Transverse colon (tissue), 4 donors: ENCODE results near the gene HECW1. TPM values are rescaled to one million over a fixed set of nuclear protein-coding genes. Genes with fewer than 3 reads are reported as not detected.

Source experiments
- DNase-seq: peaks from one replicate; pipeline ENCODE4 v3.0.0-alpha.2; 2019
- H3K27ac ChIP-seq, 4 donors: fragments of 200-600 bp; sonication (generic); 2 replicates each; pipeline ENCODE4 v1.5.1; 2016 to 2018; ENCODE audit warnings: inconsistent platforms in 4 of 4
- H3K27me3 ChIP-seq: fragments of 200-600 bp; sonication (generic); 2 replicates; pipeline ENCODE4 v1.5.1; 2017; ENCODE audit warnings: inconsistent platforms
- H3K36me3 ChIP-seq, 4 donors: fragments of 200-600 bp; sonication (generic); 2 replicates each; pipeline ENCODE4 v1.5.1; 2017 to 2019; ENCODE audit warnings: inconsistent platforms in 4 of 4
- H3K4me1 ChIP-seq, 4 donors: fragments of 200-600 bp; sonication (generic); 2 replicates each; pipeline ENCODE4 v1.5.1; 2017 to 2020; ENCODE audit warnings: inconsistent platforms in 4 of 4
- H3K4me3 ChIP-seq, 4 donors: fragments of 200-600 bp; sonication (generic); 1 replicate in 1 of 4; 2 replicates in 3 of 4; pipeline versions ENCODE4 v1.5.1 to v1.6.1; 2017 to 2019; ENCODE audit warnings: inconsistent platforms in 4 of 4
- H3K9me3 ChIP-seq, 2 donors: fragments of 200-600 bp; sonication (generic); 2 replicates each; pipeline ENCODE4 v1.5.1; 2017 to 2019; ENCODE audit warnings: inconsistent platforms in 2 of 2
- CTCF ChIP-seq, 5 experiments: fragments of 200-600 bp in 3 of 5; fragments of 450-650 bp in 2 of 5; sonication (generic) in 3 of 5; IDR thresholded peaks; 1 replicate in 2 of 5; 2 replicates in 3 of 5; pipeline ENCODE4 v1.5.1; 2016 to 2017; ENCODE audit warnings: antibody characterized with exemption in 5 of 5, inconsistent platforms in 3 of 5, mild to moderate bottlenecking in 2 of 5, moderate library complexity in 1 of 5
- EP300 ChIP-seq: sonication (generic); formaldehyde crosslinking; IDR thresholded peaks from one replicate; pipeline ENCODE4 v1.6.1; 2017; ENCODE audit warnings: antibody characterized with exemption, low read depth
- POLR2A ChIP-seq: fragments of 450-650 bp; IDR thresholded peaks from one replicate; pipeline ENCODE4 v1.6.1; 2016; ENCODE audit warnings: antibody characterized with exemption, mild to moderate bottlenecking, moderate library complexity
- POLR2AphosphoS5 ChIP-seq, 3 donors: sonication (generic); formaldehyde crosslinking; IDR thresholded peaks; one replicate each; pipeline ENCODE4 v1.6.1; 2016; ENCODE audit warnings: antibody characterized with exemption in 3 of 3
- WGBS, 2 donors: methylation state at CpG; one replicate each; pipeline ENCODE4 v1.1.5; 2018; ENCODE audit warnings: low coverage in 1 of 2; 5-methylcytosine and 5-hydroxymethylcytosine counted together
- in situ Hi-C, 4 donors: fragments of 200-750 bp; cut with MboI; loops; one replicate each; pipeline versions ENCODE4 v1.15.0 to v1.15.1; 2017; ENCODE audit warnings: low sequenced_read_pairs in 3 of 4, low pct_ligation_motif_present in 1 of 4, low pct_unique_long_range_greater_than_20kb in 1 of 4
- intact Hi-C: fragments of 100-400 bp; cut with DNase I; formaldehyde crosslinking; loops from one replicate; pipeline ENCODE4 v1.15.1; 2023; ENCODE audit warnings: low total_unique reads
- total RNA-seq, 4 donors: library from RNA; depleted of rRNA; stranded (reverse); fragments of >200 nt; gene quantifications; one replicate each; pipeline ENCODE4 v1.1.0, GENCODE V29; 2016

HECW1 gene
- total RNA-seq, 4 donors from 2014 or later: 1.1 to 1.4 TPM; not detected in 2

DNA sequence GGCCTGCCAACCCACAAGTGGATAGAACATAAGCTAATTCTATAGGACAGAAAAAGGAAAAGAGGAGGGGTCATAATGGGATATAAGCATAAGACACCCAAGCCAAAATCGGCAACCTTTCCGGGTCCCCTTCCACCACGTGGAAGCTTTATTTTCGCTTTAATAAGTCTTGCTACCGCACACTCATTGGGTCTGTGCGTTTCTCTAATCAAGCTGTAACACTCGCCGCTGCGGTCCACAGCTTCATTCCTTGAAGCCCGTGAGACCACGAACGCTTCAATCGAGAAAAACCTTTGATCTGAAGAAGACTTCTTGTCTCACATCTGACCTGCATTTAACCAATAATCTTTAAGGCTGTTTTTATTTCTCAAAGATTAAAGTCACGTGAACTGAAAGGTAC, 35.8 kb upstream of the HECW1 start:
- TF ChIP-seq POLR2AphosphoS5 (IDR thresholded peaks at IDR 0.05) (no peak), CTCF (IDR thresholded peaks at IDR 0.05) (no peak), POLR2A (no peak), EP300 (no peak)
- Histone ChIP-seq H3K36me3 (no peaks in the 10 kb centered on the region), H3K27me3 (no peaks in the 10 kb centered on the region), H3K4me1 (no peaks in the 10 kb centered on the region), H3K27ac (no peak overlapping the region), H3K4me3 (no peak overlapping the region), H3K9me3 (no peaks in the 10 kb centered on the region)
- no peak for DNase-seq
- WGBS, 2 donors: 89% methylated on average over 14 of the region's 14 CpGs
- intact Hi-C loops (no loop called here), in situ Hi-C loops (no loop called here)

DNA sequence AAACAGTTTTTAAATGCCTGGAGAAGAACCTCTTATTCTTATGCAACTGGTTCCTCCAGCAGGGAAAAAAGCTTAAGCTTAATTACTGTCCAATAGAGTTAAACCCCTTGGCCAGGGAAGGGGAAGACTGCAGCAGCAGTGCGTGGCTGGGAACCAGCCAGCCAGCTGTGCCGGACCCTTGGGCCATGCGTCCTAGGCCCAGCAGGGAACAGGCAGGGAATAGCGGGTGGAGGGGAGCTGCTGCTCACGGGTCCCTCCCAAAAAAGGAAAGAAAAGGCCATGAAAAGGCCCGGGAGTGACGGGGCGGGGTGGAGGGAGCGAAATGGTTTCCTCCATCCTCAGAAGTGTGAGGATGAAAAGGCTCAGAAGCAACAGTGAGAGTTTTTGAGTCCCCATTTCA, 35.2 kb upstream of the HECW1 start:
- in situ Hi-C loops (no loop called here), intact Hi-C loops (no loop called here)
- H3K4me3 ChIP-seq: no peak overlapping the region
- 40 to 85% methylated on average over 1 to 9 of the region's 9 CpGs for WGBS, 2 donors
- H3K36me3 ChIP-seq: no peaks in the 10 kb centered on the region
- H3K9me3 ChIP-seq: no peaks in the 10 kb centered on the region
- no peak overlapping the region for H3K27ac ChIP-seq
- no peaks in the 10 kb centered on the region for H3K4me1 ChIP-seq
- H3K27me3 ChIP-seq: no peaks in the 10 kb centered on the region
- DNase-seq: no peak
- no peak for TF ChIP-seq POLR2AphosphoS5 (IDR thresholded peaks at IDR 0.05)
- TF ChIP-seq EP300: no peak

GRCh38 chr7:43077732-43078391, 34.6 kb upstream of the HECW1 start:
- Histone ChIP-seq H3K4me1 (no peaks in the 10 kb centered on the region), H3K4me3 (no peak overlapping the region), H3K9me3 (no peaks in the 10 kb centered on the region), H3K27ac (no peak overlapping the region), H3K36me3 (no peaks in the 10 kb centered on the region), H3K27me3 (no peaks in the 10 kb centered on the region)
- in situ Hi-C loops: no loop called here
- no peak for DNase-seq
- intact Hi-C loops: no loop called here
- WGBS, 2 donors: 43 to 47% methylated on average over 2 to 7 of the region's 7 CpGs
- TF ChIP-seq EP300 (no peak), POLR2A (no peak), POLR2AphosphoS5 (IDR thresholded peaks at IDR 0.05) (no peak), CTCF (IDR thresholded peaks at IDR 0.05) (no peak)

- Histone ChIP-seq H3K9me3 (no peaks in the 10 kb centered on the region), H3K4me3 (no peak overlapping the region)
Measured at GRCh38 chr7:43078794-43079193, 33.7 kb upstream of the HECW1 start.

More at GRCh38 chr7:43078794-43079193, 33.7 kb upstream of the HECW1 start:
- in situ Hi-C loops: no loop called here
- 58 to 70% methylated on average over 5 to 6 of the region's 6 CpGs for WGBS, 2 donors
- no peak for DNase-seq
- no peaks in the 10 kb centered on the region for H3K36me3 ChIP-seq
- H3K4me1 ChIP-seq: no peaks in the 10 kb centered on the region
- TF ChIP-seq POLR2A (no peak), CTCF (IDR thresholded peaks at IDR 0.05) (no peak), EP300 (no peak), POLR2AphosphoS5 (IDR thresholded peaks at IDR 0.05) (no peak)
- no peaks in the 10 kb centered on the region for H3K27me3 ChIP-seq
- no peak overlapping the region for H3K27ac ChIP-seq
- intact Hi-C loops: no loop called here
